GM23248 (cell line): ENCODE data around the gene ARL14EPL. TPM values are rescaled to one million over a fixed set of nuclear protein-coding genes. Genes with fewer than 3 reads are reported as not detected.

Experiments used
- DNase-seq: peaks from one replicate; pipeline ENCODE4 v3.0.0-alpha.2; 2015
- H2AFZ ChIP-seq: fragments of 200-600 bp; sonication (generic); 2 replicates; pipeline ENCODE4 v1.6.1; 2016; ENCODE audit warnings: antibody characterized with exemption
- H3F3A ChIP-seq: fragments of 200-600 bp; sonication (generic); 2 replicates; pipeline ENCODE4 v1.6.1; 2016; ENCODE audit warnings: mild to moderate bottlenecking, antibody characterized with exemption, mixed run types; ENCODE audit not compliant: insufficient read depth
- H3K27ac ChIP-seq: fragments of 200-600 bp; sonication (generic); 2 replicates; pipeline ENCODE4 v1.5.1; 2016; ENCODE audit warnings: mild to moderate bottlenecking
- H3K27me3 ChIP-seq: fragments of 200-600 bp; sonication (generic); replicated peaks from 2 replicates; pipeline ENCODE4 v1.6.1; 2016; ENCODE audit warnings: mild to moderate bottlenecking; ENCODE audit not compliant: insufficient read depth
- H3K36me3 ChIP-seq: fragments of 200-600 bp; sonication (generic); 2 replicates; pipeline ENCODE4 v1.6.1; 2016; ENCODE audit warnings: low read depth, mild to moderate bottlenecking
- H3K4me1 ChIP-seq: fragments of 200-600 bp; sonication (generic); 2 replicates; pipeline ENCODE4 v1.6.1; 2016; ENCODE audit warnings: mild to moderate bottlenecking; ENCODE audit not compliant: insufficient read depth
- H3K4me2 ChIP-seq: fragments of 200-600 bp; sonication (generic); one replicate; pipeline ENCODE4 v1.6.1; 2016; ENCODE audit warnings: mild to moderate bottlenecking; ENCODE audit not compliant: unreplicated experiment
- H3K4me3 ChIP-seq: fragments of 200-600 bp; sonication (generic); 2 replicates; pipeline ENCODE4 v1.5.1; 2016; ENCODE audit warnings: mild to moderate bottlenecking
- H3K79me2 ChIP-seq: fragments of 200-600 bp; sonication (generic); 2 replicates; pipeline ENCODE4 v1.6.1; 2016; ENCODE audit warnings: mild to moderate bottlenecking; ENCODE audit not compliant: insufficient read depth
- H3K9ac ChIP-seq: fragments of 200-600 bp; sonication (generic); 2 replicates; pipeline ENCODE4 v1.6.1; 2016; ENCODE audit warnings: mild to moderate bottlenecking
- H3K9me2 ChIP-seq: fragments of 200-600 bp; sonication (generic); 2 replicates; pipeline ENCODE4 v1.6.1; 2016; ENCODE audit warnings: mixed run types, mild to moderate bottlenecking, moderate library complexity; ENCODE audit not compliant: insufficient read depth
- H3K9me3 ChIP-seq: fragments of 200-600 bp; sonication (generic); one replicate; pipeline ENCODE4 v1.6.1; 2017; ENCODE audit warnings: low read depth
- H4K20me1 ChIP-seq: fragments of 200-600 bp; sonication (generic); 2 replicates; pipeline ENCODE4 v1.6.0; 2016; ENCODE audit not compliant: insufficient read depth
- EZH2 ChIP-seq: fragments of 200-600 bp; sonication (generic); IDR thresholded peaks from 2 replicates; pipeline ENCODE4 v1.6.1; 2018; ENCODE audit warnings: antibody characterized with exemption, mild to moderate bottlenecking; ENCODE audit not compliant: insufficient read depth, poor library complexity, severe bottlenecking
- EZH2phosphoT487 ChIP-seq: fragments of 200-600 bp; sonication (generic); IDR thresholded peaks from 2 replicates; pipeline ENCODE4 v1.6.1; 2018; ENCODE audit warnings: antibody characterized with exemption, moderate library complexity, mild to moderate bottlenecking, low read depth; ENCODE audit not compliant: insufficient read depth
- WGBS, 2 experiments: methylation state at CpG; one replicate each; pipeline ENCODE4 v1.1.6; 2015 to 2017; ENCODE audit warnings: low lambda C conversion rate in 2 of 2, low coverage in 1 of 2; ENCODE audit errors: missing lambda C conversion rate in 2 of 2; 5-methylcytosine and 5-hydroxymethylcytosine counted together
- in situ Hi-C: fragments of 300-500 bp; cut with MboI; formaldehyde crosslinking; loops from 2 replicates; pipeline ENCODE4 v1.15.0; 2020
- polyA plus RNA-seq: library from polyadenylated mRNA; unstranded; fragments of >200 nt; fragmentation: Nextera tagmentation; extraction: Ambion mirVana; gene quantifications from 2 replicates; pipeline ENCODE4 v1.2.1, GENCODE V29; 2016
- total RNA-seq: library from RNA; depleted of rRNA; stranded (reverse); fragments of >200 nt; shearing (Covaris generic); gene quantifications from 2 replicates; pipeline ENCODE4 v1.2.3, GENCODE V29; 2014

ARL14EPL gene
- total and polyA plus RNA-seq, 2 experiments from 2014 or later, result not detected

DNA sequence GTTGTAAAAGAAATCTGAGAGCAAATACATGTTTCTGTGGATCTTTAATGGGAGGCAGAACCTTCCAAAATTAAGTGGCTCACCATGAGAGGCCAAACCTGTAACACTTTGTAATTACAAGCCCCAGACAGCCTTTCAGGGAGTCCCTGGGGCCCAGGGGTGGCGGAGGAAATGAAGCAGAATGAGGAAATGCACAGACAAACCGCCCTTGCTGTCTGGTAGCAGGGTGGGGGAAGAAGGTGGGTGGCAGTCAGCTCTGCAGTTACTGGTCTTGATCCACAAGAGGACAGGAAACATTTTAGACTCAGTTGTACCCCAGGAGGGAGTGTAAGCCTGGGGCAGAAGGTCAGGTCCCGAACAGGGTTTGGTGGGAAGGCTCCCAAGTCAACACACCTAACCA is 6.5 kb downstream of the ARL14EPL start:
- Histone ChIP-seq H3K4me2 (no peak overlapping the region), H3K36me3 (no peaks in the 10 kb centered on the region), H3K9me2 (no peaks in the 10 kb centered on the region), H3K4me1 (no peaks in the 10 kb centered on the region), H3K9ac (no peak overlapping the region), H3K79me2 (no peaks in the 10 kb centered on the region), H2AFZ (no peak overlapping the region), H4K20me1 (no peaks in the 10 kb centered on the region), H3K27ac (no peak overlapping the region), H3K9me3 (no peaks in the 10 kb centered on the region), H3F3A (peaks cover 3% of the 10 kb centered on the region; the same call in 1 of the 2 replicates), H3K27me3 (no peaks in the 10 kb centered on the region), H3K4me3 (no peak overlapping the region)
- in situ Hi-C loops, result no loop called here
- no peak for DNase-seq
- TF ChIP-seq EZH2phosphoT487 (no peak), EZH2 (no peak)
- WGBS, 2 experiments, result 83 to 90% methylated on average over 3 of the region's 3 CpGs

DNA sequence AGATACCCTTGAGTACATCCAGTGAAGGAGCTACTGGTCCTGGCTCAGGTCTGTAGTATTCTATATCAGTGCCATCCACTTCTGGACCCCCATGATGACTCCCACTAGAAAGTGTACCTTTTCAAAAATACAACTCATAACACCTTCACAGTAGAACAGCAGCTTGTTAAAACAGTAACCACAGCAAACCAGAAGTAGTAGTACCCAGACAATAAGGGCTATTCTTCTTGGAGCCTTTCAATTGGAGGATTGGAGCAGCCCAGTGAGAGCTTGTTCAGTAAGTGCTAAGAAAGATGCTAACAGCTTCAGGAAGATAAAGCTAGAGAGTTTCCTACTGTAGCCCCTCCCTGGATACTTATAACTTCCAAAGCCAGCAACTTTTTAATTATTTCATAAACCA is 10.1 kb downstream of the ARL14EPL start:
- Histone ChIP-seq H3K9me2 (no peaks in the 10 kb centered on the region), H4K20me1 (no peaks in the 10 kb centered on the region), H3K4me3 (no peak overlapping the region), H3K36me3 (no peaks in the 10 kb centered on the region), H2AFZ (no peak overlapping the region), H3K27ac (no peak overlapping the region), H3K27me3 (no peaks in the 10 kb centered on the region), H3K79me2 (no peaks in the 10 kb centered on the region), H3K4me2 (no peak overlapping the region), H3F3A (no peaks in the 10 kb centered on the region), H3K9me3 (no peaks in the 10 kb centered on the region), H3K4me1 (no peaks in the 10 kb centered on the region), H3K9ac (no peak overlapping the region)
- in situ Hi-C loops, result no loop called here
- no peak for TF ChIP-seq EZH2phosphoT487
- TF ChIP-seq EZH2, result no peak
- no peak for DNase-seq

DNA sequence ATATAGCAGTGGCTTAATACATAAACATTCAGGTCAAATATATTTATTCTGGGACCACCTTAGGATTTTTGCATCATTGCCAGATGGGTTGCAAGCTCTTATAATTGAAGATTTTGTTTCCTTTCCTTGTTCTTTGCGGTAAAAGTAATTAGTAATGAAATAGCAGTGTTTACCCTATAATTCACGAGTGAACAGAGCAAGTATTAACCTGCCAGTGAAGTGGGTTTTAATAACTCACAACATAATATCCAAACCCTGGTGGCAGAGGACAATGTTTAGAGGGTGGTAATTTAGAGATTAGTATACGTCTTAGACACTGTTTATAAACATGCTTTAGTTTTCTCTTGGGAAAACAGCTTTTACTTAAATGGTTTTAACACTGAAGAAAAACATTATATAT is 11.8 kb downstream of the ARL14EPL start:
- no peak overlapping the region for H3K4me3 ChIP-seq
- no peaks in the 10 kb centered on the region for H3F3A ChIP-seq
- H2AFZ ChIP-seq, result no peak overlapping the region
- no peaks in the 10 kb centered on the region for H3K4me1 ChIP-seq
- no peaks in the 10 kb centered on the region for H3K9me3 ChIP-seq
- in situ Hi-C loops, result no loop called here
- no peaks in the 10 kb centered on the region for H4K20me1 ChIP-seq
- H3K79me2 ChIP-seq, result no peaks in the 10 kb centered on the region
- H3K9me2 ChIP-seq, result no peaks in the 10 kb centered on the region
- DNase-seq, result no peak
- H3K36me3 ChIP-seq, result no peaks in the 10 kb centered on the region
- TF ChIP-seq EZH2phosphoT487 (no peak), EZH2 (no peak)
- WGBS, 2 experiments, result 73 to 79% methylated on average over 3 of the region's 3 CpGs
- H3K9ac ChIP-seq, result no peak overlapping the region
- 0 out of 2 replicates have a peak, but pooled peaks cover 2% of the 10 kb centered on the region for H3K27me3 ChIP-seq
- no peak overlapping the region for H3K27ac ChIP-seq
- H3K4me2 ChIP-seq, result no peak overlapping the region

DNA sequence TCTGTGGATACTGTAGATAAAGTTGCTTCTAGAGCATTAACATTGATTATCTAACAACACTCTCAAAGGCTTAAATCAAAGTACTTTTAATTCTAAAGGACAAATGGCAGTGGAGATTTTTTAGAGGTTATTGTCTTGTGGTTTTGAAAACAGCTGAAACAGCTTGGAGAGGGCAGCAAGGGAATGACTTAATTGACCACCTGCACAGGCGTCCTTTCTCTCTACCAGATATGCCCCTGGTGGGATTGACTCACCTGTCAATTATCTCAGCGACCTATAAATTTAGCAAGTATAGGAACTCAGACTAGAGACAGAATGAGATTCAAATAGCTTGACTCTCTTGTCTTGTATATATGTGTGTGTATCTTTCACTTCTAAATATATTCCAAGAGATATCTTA is 13.5 kb downstream of the ARL14EPL start:
- H3K79me2 ChIP-seq, result no peaks in the 10 kb centered on the region
- H3K4me1 ChIP-seq, result no peaks in the 10 kb centered on the region
- WGBS, 2 experiments, result 69 to 77% methylated on average over 2 of the region's 2 CpGs

DNA sequence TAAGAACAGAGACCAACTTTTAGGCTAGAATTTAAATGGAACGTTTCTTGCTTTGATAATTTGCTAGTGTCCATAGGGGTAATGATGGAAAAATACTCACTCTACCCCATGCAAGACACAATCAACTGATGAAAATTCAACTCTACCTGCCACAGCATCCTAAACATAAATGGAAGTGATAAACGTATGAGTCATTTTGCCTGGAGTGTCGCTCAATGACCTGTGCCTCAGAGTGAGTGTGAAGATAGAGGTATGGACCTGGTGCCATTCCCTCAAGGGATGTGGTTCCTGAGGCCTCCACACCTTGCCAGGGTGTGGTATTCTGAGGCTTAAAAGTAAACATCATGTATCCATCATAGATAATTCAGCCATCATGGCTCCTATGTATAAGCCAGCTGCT is 14.0 kb downstream of the ARL14EPL start:
- 0 out of 2 replicates have a peak, but pooled peaks cover 2% of the 10 kb centered on the region for H3K27me3 ChIP-seq
- TF ChIP-seq EZH2phosphoT487 (no peak), EZH2 (no peak)
- H2AFZ ChIP-seq, result no peak overlapping the region
- no peaks in the 10 kb centered on the region for H3K4me1 ChIP-seq
- DNase-seq, result no peak
- H3K9ac ChIP-seq, result no peak overlapping the region
- H3K79me2 ChIP-seq, result no peaks in the 10 kb centered on the region
- WGBS, 2 experiments, result 84 to 89% methylated on average over 3 of the region's 3 CpGs
- no peaks in the 10 kb centered on the region for H3F3A ChIP-seq
- no peaks in the 10 kb centered on the region for H3K9me2 ChIP-seq
- in situ Hi-C loops, result no loop called here
- H3K9me3 ChIP-seq, result no peaks in the 10 kb centered on the region
- H4K20me1 ChIP-seq, result no peaks in the 10 kb centered on the region
- H3K4me3 ChIP-seq, result no peak overlapping the region
- H3K36me3 ChIP-seq, result no peaks in the 10 kb centered on the region
- no peak overlapping the region for H3K27ac ChIP-seq
- no peak overlapping the region for H3K4me2 ChIP-seq

More for the DNA sequence above, 13.5 kb downstream of the ARL14EPL start:
- no peak overlapping the region for H3K4me2 ChIP-seq
- H3K4me3 ChIP-seq, result no peak overlapping the region
- no peaks in the 10 kb centered on the region for H3F3A ChIP-seq
- no peak overlapping the region for H2AFZ ChIP-seq
- in situ Hi-C loops, result no loop called here
- H4K20me1 ChIP-seq, result no peaks in the 10 kb centered on the region
- H3K9ac ChIP-seq, result no peak overlapping the region
- TF ChIP-seq EZH2, result no peak
- no peak for TF ChIP-seq EZH2phosphoT487
- no peaks in the 10 kb centered on the region for H3K9me2 ChIP-seq
- DNase-seq, result no peak
- no peaks in the 10 kb centered on the region for H3K36me3 ChIP-seq
- 0 out of 2 replicates have a peak, but pooled peaks cover 2% of the 10 kb centered on the region for H3K27me3 ChIP-seq
- no peaks in the 10 kb centered on the region for H3K9me3 ChIP-seq
- H3K27ac ChIP-seq, result no peak overlapping the region
